H1 (cell line): ENCODE measurements around the gene TRABD2A. TPM values are rescaled to one million over a fixed set of nuclear protein-coding genes. Genes with fewer than 3 reads are reported as not detected.

Source experiments
- CTCF ChIA-PET: fragments of 300-600 bp; sonication (Branson Sonifier 250); formaldehyde crosslinking; loops from one replicate; lab custom pipeline; 2021; ENCODE audit not compliant: partially characterized antibody; lab: Charles Lee
- POLR2A ChIA-PET: fragments of 300-600 bp; sonication (Branson Sonifier 250); formaldehyde crosslinking; loops from one replicate; lab custom pipeline; 2021; ENCODE audit warnings: inconsistent platforms; ENCODE audit not compliant: partially characterized antibody; lab: Charles Lee
- DNase-seq, 2 experiments: peaks; one replicate each; pipeline versions ENCODE4 v3.0.0 to v3.0.0-alpha.2; 2010 to 2022; ENCODE audit warnings: low spot score in 2 of 2, low read depth in 1 of 2, mixed read lengths in 1 of 2
- FAIRE-seq: peaks from 2 replicates; lab custom pipeline; 2011; peaks lifted over from hg19 to GRCh38; lab: Jason Lieb, UNC
- H2AFZ ChIP-seq: 2 replicates; pipeline ENCODE4 v1.8.1; 2012; ENCODE audit warnings: low read length, inconsistent platforms
- H2AK5ac ChIP-seq: 2 replicates; pipeline ENCODE4 v1.6.1; 2013; ENCODE audit warnings: low read depth, low read length
- H2BK120ac ChIP-seq: replicated peaks from 2 replicates; pipeline ENCODE3; 2013; ENCODE audit warnings: low read depth, low read length, inconsistent platforms
- H2BK12ac ChIP-seq: 2 replicates; pipeline ENCODE4 v1.6.1; 2013; ENCODE audit warnings: low read depth, low read length
- H2BK15ac ChIP-seq: 2 replicates; pipeline ENCODE4 v1.6.1; 2013; ENCODE audit warnings: low read length
- H2BK20ac ChIP-seq: 2 replicates; pipeline ENCODE4 v1.6.1; 2013; ENCODE audit warnings: low read length
- H2BK5ac ChIP-seq: 2 replicates; pipeline ENCODE4 v1.6.1; 2013; ENCODE audit warnings: low read depth, low read length
- H3K14ac ChIP-seq: 2 replicates; pipeline ENCODE4 v1.6.1; 2013; ENCODE audit warnings: inconsistent platforms; ENCODE audit not compliant: insufficient read length
- H3K18ac ChIP-seq: 2 replicates; pipeline ENCODE4 v1.6.1; 2013; ENCODE audit warnings: low read length; ENCODE audit errors: extremely low read depth
- H3K23ac ChIP-seq: 2 replicates; pipeline ENCODE4 v1.6.1; 2013; ENCODE audit warnings: inconsistent platforms; ENCODE audit not compliant: insufficient read length
- H3K23me2 ChIP-seq: 2 replicates; pipeline ENCODE4 v1.6.1; 2013; ENCODE audit warnings: low read depth, low read length
- H3K27ac ChIP-seq: 2 replicates; pipeline ENCODE4 v1.6.1; 2011; ENCODE audit warnings: low read depth, low read length, inconsistent platforms
- H3K27me3 ChIP-seq, 4 experiments: replicated peaks in 1 of 4; 1 replicate in 1 of 4; 2 replicates in 3 of 4; pipeline versions ENCODE4 v1.6.1 to v1.8.1; 2011 to 2013; ENCODE audit warnings: low read length in 3 of 4, mild to moderate bottlenecking in 3 of 4, inconsistent platforms in 2 of 4, mixed read lengths in 2 of 4, moderate library complexity in 1 of 4; ENCODE audit not compliant: control insufficient read depth in 3 of 4, insufficient read depth in 3 of 4; ENCODE audit errors: extremely low read depth in 1 of 4
- H3K36me3 ChIP-seq, 4 experiments: 2 replicates each; pipeline versions ENCODE4 v1.6.1 to v1.8.1; 2011 to 2013; ENCODE audit warnings: mild to moderate bottlenecking in 4 of 4, low read length in 3 of 4, moderate library complexity in 2 of 4, control low read depth in 1 of 4, inconsistent platforms in 1 of 4; ENCODE audit not compliant: insufficient read depth in 4 of 4, control insufficient read depth in 2 of 4
- H3K4ac ChIP-seq: replicated peaks from 2 replicates; pipeline ENCODE3; 2013; ENCODE audit warnings: low read length, low read depth, mixed read lengths, inconsistent platforms; ENCODE audit not compliant: insufficient read length
- H3K4me1 ChIP-seq, 4 experiments: replicated peaks in 1 of 4; 1 replicate in 1 of 4; 2 replicates in 3 of 4; pipeline versions ENCODE4 v1.6.1 to v1.8.1; 2011 to 2013; ENCODE audit warnings: low read length in 3 of 4, inconsistent platforms in 2 of 4, mixed read lengths in 1 of 4; ENCODE audit not compliant: insufficient read depth in 4 of 4, control insufficient read depth in 3 of 4
- H3K4me2 ChIP-seq, 2 experiments: 2 replicates each; pipeline versions ENCODE4 v1.6.1 to v1.8.1; 2011 to 2013; ENCODE audit warnings: low read depth in 2 of 2, low read length in 2 of 2, control low read depth in 1 of 2, inconsistent platforms in 1 of 2, mild to moderate bottlenecking in 1 of 2; ENCODE audit not compliant: insufficient read depth in 1 of 2
- H3K4me3 ChIP-seq, 4 experiments: fragments of 200-600, 300-600 bp in 1 of 4; sonication (generic), shearing (Covaris generic), sonication (Bioruptor Twin) in 1 of 4; 2 replicates each; pipeline versions ENCODE4 v1.5.1 to v1.8.1; 2011 to 2016; ENCODE audit warnings: low read length in 4 of 4, low read depth in 3 of 4, control low read depth in 2 of 4, inconsistent platforms in 2 of 4, mild to moderate bottlenecking in 2 of 4, mixed read lengths in 1 of 4, moderate library complexity in 1 of 4; ENCODE audit not compliant: insufficient read depth in 2 of 4; ENCODE audit errors: extremely low read depth in 1 of 4
- H3K56ac ChIP-seq: replicated peaks from 2 replicates; pipeline ENCODE3; 2013; ENCODE audit warnings: low read depth, mild to moderate bottlenecking, mixed read lengths, low read length, inconsistent platforms; ENCODE audit not compliant: insufficient read length
- H3K79me1 ChIP-seq: 2 replicates; pipeline ENCODE4 v1.6.1; 2013; ENCODE audit warnings: low read depth, low read length, control low read depth
- H3K79me2 ChIP-seq, 2 experiments: 2 replicates each; pipeline versions ENCODE4 v1.6.1 to v1.8.1; 2012 to 2013; ENCODE audit warnings: low read length in 2 of 2, mild to moderate bottlenecking in 2 of 2, inconsistent platforms in 1 of 2; ENCODE audit not compliant: insufficient read depth in 2 of 2, control insufficient read depth in 1 of 2
- H3K9ac ChIP-seq, 4 experiments: replicated peaks in 1 of 4; 1 replicate in 1 of 4; 2 replicates in 3 of 4; pipeline versions ENCODE4 v1.6.1 to v1.8.1; 2011 to 2013; ENCODE audit warnings: low read depth in 3 of 4, low read length in 3 of 4, control low read depth in 2 of 4, mild to moderate bottlenecking in 2 of 4, moderate library complexity in 2 of 4, inconsistent platforms in 1 of 4; ENCODE audit errors: extremely low read depth in 1 of 4
- H3K9me3 ChIP-seq, 2 experiments: 2 replicates each; pipeline versions ENCODE4 v1.6.1 to v1.8.1; 2012 to 2013; ENCODE audit warnings: mild to moderate bottlenecking in 2 of 2, moderate library complexity in 2 of 2, control low read depth in 1 of 2, inconsistent platforms in 1 of 2, low read depth in 1 of 2, low read length in 1 of 2, mixed read lengths in 1 of 2; ENCODE audit not compliant: insufficient read depth in 2 of 2
- H4K20me1 ChIP-seq, 2 experiments: replicated peaks in 1 of 2; 2 replicates each; pipeline versions ENCODE3 to v1.8.1; 2011 to 2013; ENCODE audit warnings: inconsistent platforms in 2 of 2, low read length in 2 of 2, mild to moderate bottlenecking in 1 of 2; ENCODE audit not compliant: insufficient read depth in 2 of 2, control insufficient read depth in 1 of 2
- H4K5ac ChIP-seq: 2 replicates; pipeline ENCODE4 v1.6.1; 2013; ENCODE audit warnings: low read length, low read depth, mixed read lengths, inconsistent platforms; ENCODE audit not compliant: insufficient read length
- H4K8ac ChIP-seq: 2 replicates; pipeline ENCODE4 v1.8.0; 2013; ENCODE audit warnings: mild to moderate bottlenecking, moderate library complexity, low read length, inconsistent platforms; ENCODE audit not compliant: insufficient read depth; ENCODE audit errors: extremely low read depth
- H4K91ac ChIP-seq: replicated peaks from 2 replicates; pipeline ENCODE3; 2013; ENCODE audit warnings: low read length, mixed read lengths, inconsistent platforms; ENCODE audit not compliant: insufficient read length
- BRCA1 ChIP-seq: IDR thresholded peaks from 2 replicates; pipeline ENCODE4 v1.6.1; 2012; ENCODE audit warnings: low read depth, low read length, improper control_type of control experiment
- CBX5 ChIP-seq: fragments of 300-800, 300-1000 bp; sonication (generic); IDR thresholded peaks from 2 replicates; pipeline ENCODE4 v1.7.1; 2016; ENCODE audit warnings: antibody characterized with exemption, low read length, low read depth
- CEBPB ChIP-seq: IDR thresholded peaks from 2 replicates; pipeline ENCODE4 v1.6.1; 2012; ENCODE audit warnings: low read depth, low read length
- JUN ChIP-seq: IDR thresholded peaks from 2 replicates; pipeline ENCODE4 v1.6.1; 2011; ENCODE audit warnings: low read depth, mild to moderate bottlenecking, improper control_type of control experiment, low read length
- POLR2A ChIP-seq, 2 experiments: IDR thresholded peaks; 1 replicate in 1 of 2; 2 replicates in 1 of 2; pipeline ENCODE4 v1.6.1; 2011; ENCODE audit warnings: low read depth in 2 of 2, low read length in 2 of 2, mild to moderate bottlenecking in 2 of 2; ENCODE audit errors: control extremely low read depth in 1 of 2
- POU5F1 ChIP-seq: IDR thresholded peaks from 2 replicates; pipeline ENCODE4 v1.6.1; 2011; ENCODE audit warnings: low read depth, mild to moderate bottlenecking, low read length, moderate library complexity
- SUZ12 ChIP-seq: fragments of 200-600 bp; sonication (generic); IDR thresholded peaks from 2 replicates; pipeline ENCODE4 v1.6.1; 2012; ENCODE audit warnings: mild to moderate bottlenecking, inconsistent platforms, low read length, moderate library complexity, mixed read lengths
- TCF12 ChIP-seq: IDR thresholded peaks from 2 replicates; pipeline ENCODE4 v1.6.1; 2011; ENCODE audit warnings: low read depth, mild to moderate bottlenecking, low read length
- TEAD4 ChIP-seq: IDR thresholded peaks from 2 replicates; pipeline ENCODE4 v1.6.1; 2012; ENCODE audit warnings: low read depth, low read length, inconsistent platforms, mixed read lengths
- WGBS, 2 experiments: shearing (Covaris generic) in 1 of 2; methylation state at CpG; one replicate each; pipeline versions ENCODE4 v1.1.6 to v1.1.7; 2013 to 2015; ENCODE audit warnings: low lambda C conversion rate in 2 of 2, mixed read lengths in 2 of 2, inconsistent platforms in 1 of 2, low coverage in 1 of 2, missing lambda C conversion rate in 1 of 2; ENCODE audit not compliant: insufficient replicate concordance in 2 of 2, insufficient coverage in 1 of 2, insufficient read length in 1 of 2; ENCODE audit errors: extremely low coverage in 1 of 2, missing lambda C conversion rate in 1 of 2; 5-methylcytosine and 5-hydroxymethylcytosine counted together
- polyA plus RNA-seq, 7 experiments: library from polyadenylated mRNA; depleted of rRNA in 3 of 7; stranded (reverse) in 5 of 7; unstranded in 2 of 7; fragments of >200 nt in 5 of 7; fragments of 200-250 nt in 2 of 7; gene quantifications; 1 replicate in 5 of 7; 2 replicates in 1 of 7; 4 replicates in 1 of 7; pipeline versions ENCODE4 v1.2.1 to v1.2.3, GENCODE V29; 2011 to 2013; ENCODE audit warnings: missing spikeins in 2 of 7, mixed read lengths in 2 of 7
- total RNA-seq: library from RNA; stranded (reverse); fragmentation: NEBNext Ultra II Directional; extraction: Animal tissue kit (Norgen Biotek cat#: 25700); gene quantifications from 2 replicates; pipeline ENCODE4 v1.2.1, GENCODE V29; 2021
- TF ChIP-seq, protein P1 (sequence below): IDR thresholded peaks from 2 replicates; pipeline ENCODE4 v1.6.1; 2011; ENCODE audit warnings: low read length, improper control_type of control experiment

Gene TRABD2A
- total and polyA plus RNA-seq, 2 of the 8 experiments (the other 6 are each of a cell fraction or from before 2014, with no cell fraction given): 17.3 to 18.6 TPM

DNA sequence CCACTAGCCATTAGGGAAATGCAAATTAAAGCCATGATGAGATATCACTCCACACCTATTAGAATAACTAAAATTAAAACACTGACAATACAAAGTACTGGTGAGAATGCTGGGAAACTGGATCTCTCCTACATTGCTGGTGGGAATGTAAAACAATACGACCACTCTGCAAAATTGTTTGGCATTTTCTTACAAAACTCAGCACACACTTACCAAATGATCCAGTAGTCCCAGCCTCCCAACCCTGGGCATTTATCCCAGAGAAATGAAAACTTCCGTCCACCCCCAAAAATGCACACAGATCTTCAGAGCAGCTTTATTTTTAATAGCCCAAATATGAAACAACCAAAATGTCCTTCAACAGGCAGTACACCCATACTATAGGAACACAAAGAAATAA, 15.7 kb upstream of the TRABD2A start:
- H3K4me3 ChIP-seq: no peak overlapping the region
- no peak for DNase-seq
- no peak overlapping the region for H3K14ac ChIP-seq
- H3K9me3 ChIP-seq: no peaks in the 10 kb centered on the region
- ChIA-PET POLR2A (interaction anchor here (3.8 kb wide), 1 partner anchor 9 kb away, joined by 23 read pairs; the partner anchor contains the start of gene TMSB10), CTCF (no interaction called here)
- 88% methylated on average over 2 of the region's 2 CpGs; no CpG with 5 or more reads in 1 of the 2 experiments for WGBS, 2 experiments
- H3K56ac ChIP-seq: no peak overlapping the region
- H4K5ac ChIP-seq: no peak overlapping the region
- no peaks in the 10 kb centered on the region for H3K36me3 ChIP-seq
- no peak overlapping the region for H2AFZ ChIP-seq
- no peak for FAIRE-seq
- H2BK12ac ChIP-seq: no peak overlapping the region
- H4K91ac ChIP-seq: no peak overlapping the region
- H3K9ac ChIP-seq: no peak overlapping the region
- H4K20me1 ChIP-seq: no peaks in the 10 kb centered on the region
- H3K79me1 ChIP-seq: no peaks in the 10 kb centered on the region
- no peak overlapping the region for H2BK120ac ChIP-seq
- no peak overlapping the region for H2BK5ac ChIP-seq
- no peak overlapping the region for H2BK20ac ChIP-seq
- no peak overlapping the region for H3K4ac ChIP-seq
- H3K27ac ChIP-seq: no peak overlapping the region
- TF ChIP-seq, protein P1, sequence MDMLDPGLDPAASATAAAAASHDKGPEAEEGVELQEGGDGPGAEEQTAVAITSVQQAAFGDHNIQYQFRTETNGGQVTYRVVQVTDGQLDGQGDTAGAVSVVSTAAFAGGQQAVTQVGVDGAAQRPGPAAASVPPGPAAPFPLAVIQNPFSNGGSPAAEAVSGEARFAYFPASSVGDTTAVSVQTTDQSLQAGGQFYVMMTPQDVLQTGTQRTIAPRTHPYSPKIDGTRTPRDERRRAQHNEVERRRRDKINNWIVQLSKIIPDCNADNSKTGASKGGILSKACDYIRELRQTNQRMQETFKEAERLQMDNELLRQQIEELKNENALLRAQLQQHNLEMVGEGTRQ: no peak
- TF ChIP-seq TCF12 (no peak), POLR2A (IDR thresholded peaks at IDR 0.05; ENCODE audit: control extremely low read depth in 1 of 2, low read depth in 2 of 2, low read length in 2 of 2) (no peak), JUN (no peak), TEAD4 (no peak), BRCA1 (no peak), SUZ12 (no peak), POU5F1 (no peak), CBX5 (no peak), CEBPB (no peak)
- H2BK15ac ChIP-seq: no peak overlapping the region
- no peak overlapping the region for H4K8ac ChIP-seq
- peaks cover 2 to 7% (median 5%) of the 10 kb centered on the region in 4 experiments; a peak in 5 of 7 replicates for H3K4me1 ChIP-seq
- no peak overlapping the region for H2AK5ac ChIP-seq
- H3K27me3 ChIP-seq: no peaks in the 10 kb centered on the region
- H3K79me2 ChIP-seq: no peaks in the 10 kb centered on the region
- no peak overlapping the region for H3K18ac ChIP-seq
- H3K23me2 ChIP-seq: no peaks in the 10 kb centered on the region
- no peak overlapping the region for H3K4me2 ChIP-seq
- no peak overlapping the region for H3K23ac ChIP-seq
